ENCODE results near the gene HPSE2. TPM values are rescaled to one million over a fixed set of nuclear protein-coding genes. Genes with fewer than 3 reads are reported as not detected.

HPSE2 gene
- total RNA-seq, 1 experiment from 2014 or later = not detected

DNA sequence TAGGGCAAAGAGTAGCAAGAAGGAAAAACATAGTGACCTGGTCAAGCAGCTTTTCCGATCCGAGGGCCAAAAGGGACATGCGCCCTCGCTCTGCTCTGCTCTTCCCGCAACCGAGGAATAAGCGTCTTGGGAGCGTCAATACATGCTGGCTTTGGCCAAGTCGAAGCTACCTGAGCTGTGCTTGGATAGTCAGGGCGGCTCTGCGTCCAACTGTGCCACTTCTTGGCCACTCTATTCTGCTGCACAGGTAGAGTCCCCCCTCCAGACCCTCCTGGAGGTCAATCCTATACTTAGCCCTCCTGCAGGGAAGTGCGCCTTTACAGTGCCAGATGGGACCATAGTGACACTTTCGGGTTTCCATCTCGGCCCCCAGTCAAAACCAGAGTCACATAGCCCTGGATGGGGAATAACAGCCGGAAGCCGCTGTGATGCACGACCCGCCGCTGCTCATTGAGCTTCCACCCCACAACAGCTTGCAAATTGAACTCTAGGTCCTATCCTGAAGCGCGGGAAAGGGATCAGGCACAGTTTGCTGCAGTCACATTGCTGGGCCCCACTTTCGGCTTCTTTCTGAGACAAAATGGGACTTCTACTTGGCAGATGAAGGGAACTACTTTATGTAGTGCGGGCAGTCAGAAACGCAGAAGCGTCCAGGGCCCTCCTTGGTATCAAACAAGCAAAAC lies 1.1 kb upstream of the HPSE2 start:
- BruUV-seq (replicated peaks) = no TSS peak
- intact Hi-C loops (cut with micrococcal nuclease; ENCODE audit: unreplicated experiment) = no loop called here
- TF ChIP-seq EZH2 (IDR thresholded peaks at IDR 0.05; ENCODE audit: low read depth) = no peak
- TF ChIP-seq, protein P1, sequence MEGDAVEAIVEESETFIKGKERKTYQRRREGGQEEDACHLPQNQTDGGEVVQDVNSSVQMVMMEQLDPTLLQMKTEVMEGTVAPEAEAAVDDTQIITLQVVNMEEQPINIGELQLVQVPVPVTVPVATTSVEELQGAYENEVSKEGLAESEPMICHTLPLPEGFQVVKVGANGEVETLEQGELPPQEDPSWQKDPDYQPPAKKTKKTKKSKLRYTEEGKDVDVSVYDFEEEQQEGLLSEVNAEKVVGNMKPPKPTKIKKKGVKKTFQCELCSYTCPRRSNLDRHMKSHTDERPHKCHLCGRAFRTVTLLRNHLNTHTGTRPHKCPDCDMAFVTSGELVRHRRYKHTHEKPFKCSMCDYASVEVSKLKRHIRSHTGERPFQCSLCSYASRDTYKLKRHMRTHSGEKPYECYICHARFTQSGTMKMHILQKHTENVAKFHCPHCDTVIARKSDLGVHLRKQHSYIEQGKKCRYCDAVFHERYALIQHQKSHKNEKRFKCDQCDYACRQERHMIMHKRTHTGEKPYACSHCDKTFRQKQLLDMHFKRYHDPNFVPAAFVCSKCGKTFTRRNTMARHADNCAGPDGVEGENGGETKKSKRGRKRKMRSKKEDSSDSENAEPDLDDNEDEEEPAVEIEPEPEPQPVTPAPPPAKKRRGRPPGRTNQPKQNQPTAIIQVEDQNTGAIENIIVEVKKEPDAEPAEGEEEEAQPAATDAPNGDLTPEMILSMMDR (conservative IDR thresholded peaks at IDR 0.05) = no peak
- H3K27me3 ChIP-seq (ENCODE audit: insufficient read depth, low read depth) = peaks cover 50% of the 10 kb centered on the region
- H4K20me1 ChIP-seq (ENCODE audit: insufficient read depth) = no peaks in the 10 kb centered on the region
- no peak overlapping the region for H3K4me3 ChIP-seq
- no peaks in the 10 kb centered on the region for H3K36me3 ChIP-seq (ENCODE audit: low read depth)
- ChIA-PET POLR2A (ENCODE audit: unreplicated experiment) (no interaction called here), CTCF (no interaction called here)
- no peak overlapping the region for H3K27ac ChIP-seq
- H3K9me3 ChIP-seq (ENCODE audit: insufficient read depth, low read depth) = no peaks in the 10 kb centered on the region
- no peaks in the 10 kb centered on the region for H3K4me1 ChIP-seq (replicated peaks; ENCODE audit: insufficient read depth)
- no peak for DNase-seq
- no peaks in the 10 kb centered on the region for H3K9me2 ChIP-seq (ENCODE audit: insufficient read depth)
- H3K79me2 ChIP-seq (ENCODE audit: low read depth) = no peaks in the 10 kb centered on the region
- H2AFZ ChIP-seq = no peak overlapping the region
- H3F3A ChIP-seq (ENCODE audit: insufficient read depth, low read depth) = no peaks in the 10 kb centered on the region
- H3K4me2 ChIP-seq = no peak overlapping the region

DNA sequence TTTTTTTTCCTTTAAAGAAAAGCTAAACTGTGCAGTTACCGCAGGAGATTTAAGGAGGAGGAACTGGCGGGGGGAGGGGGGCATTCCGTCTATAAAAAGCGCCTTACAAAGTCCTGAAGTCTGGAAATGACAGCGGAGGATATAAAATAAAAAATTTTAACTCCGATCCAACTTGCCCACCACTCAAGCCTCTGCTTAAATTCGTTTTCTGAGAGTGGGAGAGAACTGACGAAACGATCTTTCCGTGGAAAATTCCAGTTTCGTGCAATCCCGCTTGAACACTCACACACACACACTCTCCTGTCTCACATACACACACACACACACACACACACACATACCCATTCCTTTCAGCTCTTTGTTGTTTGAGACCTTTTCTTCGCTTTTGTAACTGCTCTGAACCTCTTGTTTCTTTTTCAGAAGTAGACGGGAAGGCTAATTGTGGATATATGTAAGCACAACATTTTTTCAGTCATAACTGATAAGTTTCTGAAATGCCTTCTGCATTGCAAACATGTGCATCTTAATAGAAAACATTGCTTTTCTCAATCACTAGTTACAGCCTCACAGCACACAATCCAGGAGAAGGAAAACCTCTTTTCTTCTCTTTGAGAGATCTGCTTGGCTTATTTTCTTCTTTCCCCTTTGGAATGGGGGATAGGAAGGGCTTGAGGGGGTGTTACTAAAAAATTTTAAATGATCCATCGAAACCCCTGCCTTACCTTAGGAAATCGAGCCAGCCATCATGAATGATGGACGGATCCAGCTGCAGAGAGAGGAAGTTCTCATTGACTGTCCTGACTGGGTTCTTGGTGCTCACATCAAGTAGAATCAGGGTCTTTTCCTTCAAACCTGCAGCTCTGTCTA lies 628 bp downstream of the HPSE2 start:
- ChIA-PET CTCF (no interaction called here), POLR2A (ENCODE audit: unreplicated experiment) (no interaction called here)
- no peaks in the 10 kb centered on the region for H3K79me2 ChIP-seq (ENCODE audit: low read depth)
- no peak for TF ChIP-seq EZH2 (IDR thresholded peaks at IDR 0.05; ENCODE audit: low read depth)
- TF ChIP-seq, protein P1 (conservative IDR thresholded peaks at IDR 0.05) = no peak
- DNase-seq = no peak
- intact Hi-C loops (cut with micrococcal nuclease; ENCODE audit: unreplicated experiment) = no loop called here
- no peaks in the 10 kb centered on the region for H4K20me1 ChIP-seq (ENCODE audit: insufficient read depth)
- no peaks in the 10 kb centered on the region for H3K36me3 ChIP-seq (ENCODE audit: low read depth)
- no peak overlapping the region for H3K4me3 ChIP-seq
- no TSS peak for BruUV-seq (replicated peaks)
- no peaks in the 10 kb centered on the region for H3F3A ChIP-seq (ENCODE audit: insufficient read depth, low read depth)
- H3K27ac ChIP-seq = no peak overlapping the region
- H3K27me3 ChIP-seq (ENCODE audit: insufficient read depth, low read depth) = peaks cover 45% of the 10 kb centered on the region
- H2AFZ ChIP-seq = no peak overlapping the region
- H3K9me2 ChIP-seq (ENCODE audit: insufficient read depth) = no peaks in the 10 kb centered on the region
- H3K4me2 ChIP-seq = no peak overlapping the region
- H3K9me3 ChIP-seq (ENCODE audit: insufficient read depth, low read depth) = no peaks in the 10 kb centered on the region
- H3K4me1 ChIP-seq (replicated peaks; ENCODE audit: insufficient read depth) = no peaks in the 10 kb centered on the region

DNA sequence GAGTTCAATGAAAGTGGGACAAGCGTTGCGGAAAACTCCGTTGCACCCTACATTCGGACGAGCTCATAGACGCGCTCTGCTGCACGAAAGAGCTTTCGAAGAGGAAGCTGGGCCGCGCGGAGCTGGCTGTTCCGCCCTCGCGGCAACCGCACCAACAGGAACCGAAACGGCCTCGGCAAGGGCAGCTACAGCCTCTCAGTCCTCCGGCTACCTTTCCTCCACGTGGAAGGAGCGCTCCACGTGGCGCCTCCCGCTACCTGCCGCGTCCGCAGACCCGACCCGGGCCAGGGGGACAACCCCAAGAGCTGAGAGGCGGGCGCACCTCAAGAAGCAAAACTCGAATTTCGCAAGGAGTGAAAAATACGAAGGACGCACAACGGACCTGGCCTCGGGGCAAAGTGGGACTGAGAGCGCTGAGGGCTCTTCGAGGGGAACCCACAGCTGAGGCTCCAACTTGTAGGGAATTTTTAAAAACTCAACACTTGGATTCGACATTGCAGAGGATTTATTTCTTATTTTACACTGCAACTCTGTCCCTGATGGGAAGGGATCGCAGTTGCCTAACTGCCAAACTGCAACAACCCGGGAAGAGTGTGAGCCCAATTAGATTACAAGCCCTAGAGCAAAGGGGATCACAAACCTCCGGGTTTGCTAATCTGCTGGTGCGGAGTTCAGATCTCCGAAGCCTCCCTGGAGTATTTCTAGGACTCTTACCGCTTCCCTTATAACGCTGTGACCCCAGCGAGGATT lies 1.4 kb downstream of the HPSE2 start:
- Histone ChIP-seq H3K4me2 (no peak overlapping the region), H3K4me3 (no peak overlapping the region), H3K36me3 (ENCODE audit: low read depth) (no peaks in the 10 kb centered on the region), H4K20me1 (ENCODE audit: insufficient read depth) (no peaks in the 10 kb centered on the region), H2AFZ (no peak overlapping the region), H3K27me3 (ENCODE audit: insufficient read depth, low read depth) (peaks cover 45% of the 10 kb centered on the region), H3K79me2 (ENCODE audit: low read depth) (no peaks in the 10 kb centered on the region), H3K9me3 (ENCODE audit: insufficient read depth, low read depth) (no peaks in the 10 kb centered on the region), H3K9me2 (ENCODE audit: insufficient read depth) (no peaks in the 10 kb centered on the region), H3F3A (ENCODE audit: insufficient read depth, low read depth) (no peaks in the 10 kb centered on the region), H3K4me1 (replicated peaks; ENCODE audit: insufficient read depth) (no peaks in the 10 kb centered on the region), H3K27ac (no peak overlapping the region)
- TF ChIP-seq EZH2 (IDR thresholded peaks at IDR 0.05; ENCODE audit: low read depth) = no peak
- POLR2A ChIA-PET (ENCODE audit: unreplicated experiment) = no interaction called here
- intact Hi-C loops (cut with micrococcal nuclease; ENCODE audit: unreplicated experiment) = no loop called here
- BruUV-seq (replicated peaks) = no TSS peak
- no peak for DNase-seq
- CTCF ChIA-PET = no interaction called here

Data from PC-9 (cell line).